ENCODE measurements around the gene UBAP2L.
A peak's percentile ranks its signal among the peaks of the same experiment; 100 is the strongest.

The UBAP2L gene

GRCh38 chr1:154192476-154192875 is 28.3 kb upstream of the UBAP2L start:
- H3K9ac ChIP-seq (ENCODE audit: low read depth, low read length) = no peak overlapping the region
- no peak for ATAC-seq (ENCODE audit: insufficient read depth, low read depth)
- TF ChIP-seq CTCF (IDR thresholded peaks at IDR 0.05; ENCODE audit: borderline replicate concordance, extremely low read depth, low read length, poor library complexity, severe bottlenecking) (no peak), EZH2 (IDR thresholded peaks at IDR 0.05; ENCODE audit: borderline replicate concordance, low read depth, low read length, severe bottlenecking) (no peak)

GRCh38 chr1:154193821-154194220 is 26.9 kb upstream of the UBAP2L start:
- Histone ChIP-seq H3K9ac (ENCODE audit: low read depth, low read length) (no peak overlapping the region), H3K79me2 (ENCODE audit: insufficient read depth, low read length) (no peaks in the 10 kb centered on the region), H3K4me3 (ENCODE audit: low read depth in 1 of 2, low read length in 2 of 2) (no peak overlapping the region), H3K4me2 (ENCODE audit: insufficient read depth, low read length) (no peak overlapping the region), H2AFZ (ENCODE audit: low read depth, low read length) (no peak overlapping the region), H4K20me1 (ENCODE audit: insufficient read depth, low read length) (peaks cover 2% of the 10 kb centered on the region; the same call in 1 of the 2 replicates), H3K27me3 (ENCODE audit: insufficient read depth, low read length, poor library complexity) (peaks cover 40% of the 10 kb centered on the region), H3K9me3 (ENCODE audit: insufficient read depth, low read length, severe bottlenecking) (no peaks in the 10 kb centered on the region), H3K27ac (ENCODE audit: low read length) (no peak overlapping the region), H3K36me3 (ENCODE audit: insufficient read depth, low read length) (no peaks in the 10 kb centered on the region), H3K4me1 (ENCODE audit: insufficient read depth, low read length) (no peaks in the 10 kb centered on the region)
- TF ChIP-seq CTCF (IDR thresholded peaks at IDR 0.05; ENCODE audit: borderline replicate concordance, extremely low read depth, low read length, poor library complexity, severe bottlenecking) = no peak
- no peak for TF ChIP-seq EZH2 (IDR thresholded peaks at IDR 0.05; ENCODE audit: borderline replicate concordance, low read depth, low read length, severe bottlenecking)
- no peak for DNase-seq
- no peak for ATAC-seq (ENCODE audit: insufficient read depth, low read depth)

More at GRCh38 chr1:154192476-154192875, 28.3 kb upstream of the UBAP2L start:
- no peak for DNase-seq
- H4K20me1 ChIP-seq (ENCODE audit: insufficient read depth, low read length) = peaks cover 2% of the 10 kb centered on the region; the same call in 1 of the 2 replicates
- no peaks in the 10 kb centered on the region for H3K79me2 ChIP-seq (ENCODE audit: insufficient read depth, low read length)
- H3K9me3 ChIP-seq (ENCODE audit: insufficient read depth, low read length, severe bottlenecking) = no peaks in the 10 kb centered on the region
- H3K27ac ChIP-seq (ENCODE audit: low read length) = no peak overlapping the region
- no peaks in the 10 kb centered on the region for H3K36me3 ChIP-seq (ENCODE audit: insufficient read depth, low read length)
- H3K4me2 ChIP-seq (ENCODE audit: insufficient read depth, low read length) = no peak overlapping the region
- peaks cover 40% of the 10 kb centered on the region for H3K27me3 ChIP-seq (ENCODE audit: insufficient read depth, low read length, poor library complexity)
- no peak overlapping the region for H2AFZ ChIP-seq (ENCODE audit: low read depth, low read length)
- no peaks in the 10 kb centered on the region for H3K4me1 ChIP-seq (ENCODE audit: insufficient read depth, low read length)
- no peak overlapping the region for H3K4me3 ChIP-seq (ENCODE audit: low read depth in 1 of 2, low read length in 2 of 2)

- TF ChIP-seq CTCF (IDR thresholded peaks at IDR 0.05; ENCODE audit: borderline replicate concordance, extremely low read depth, low read length, poor library complexity, severe bottlenecking) = peak; percentile 54
- no peak for TF ChIP-seq EZH2 (IDR thresholded peaks at IDR 0.05; ENCODE audit: borderline replicate concordance, low read depth, low read length, severe bottlenecking)
- Histone ChIP-seq H3K4me2 (ENCODE audit: insufficient read depth, low read length) (no peak overlapping the region), H3K79me2 (ENCODE audit: insufficient read depth, low read length) (no peaks in the 10 kb centered on the region), H3K27me3 (ENCODE audit: insufficient read depth, low read length, poor library complexity) (peaks cover 10% of the 10 kb centered on the region), H2AFZ (ENCODE audit: low read depth, low read length) (no peak overlapping the region), H4K20me1 (ENCODE audit: insufficient read depth, low read length) (peaks cover 2% of the 10 kb centered on the region; the same call in 1 of the 2 replicates), H3K9me3 (ENCODE audit: insufficient read depth, low read length, severe bottlenecking) (no peaks in the 10 kb centered on the region), H3K9ac (ENCODE audit: low read depth, low read length) (no peak overlapping the region), H3K4me3 (ENCODE audit: low read depth in 1 of 2, low read length in 2 of 2) (no peak overlapping the region), H3K36me3 (ENCODE audit: insufficient read depth, low read length) (no peaks in the 10 kb centered on the region), H3K27ac (ENCODE audit: low read length) (no peak overlapping the region), H3K4me1 (ENCODE audit: insufficient read depth, low read length) (no peaks in the 10 kb centered on the region)
- ATAC-seq (ENCODE audit: insufficient read depth, low read depth) = peak; percentile 72
- DNase-seq = peak; percentile 43
Observed at GRCh38 chr1:154198756-154199562, 21.8 kb upstream of the UBAP2L start.
